Mammary epithelial cell (primary cell): ENCODE data around the gene SPEG.

Experiments used
- CTCF ChIP-seq, 2 donors: IDR thresholded peaks in 1 of 2; conservative IDR thresholded peaks in 1 of 2; 2 replicates each; pipeline ENCODE4 v1.5.1; 2011 to 2012; ENCODE audit warnings: inconsistent platforms in 2 of 2, low read length in 2 of 2, mild to moderate bottlenecking in 2 of 2, control low read depth in 1 of 2, low read depth in 1 of 2; ENCODE audit not compliant: insufficient read depth in 1 of 2; ENCODE audit errors: extremely low read depth in 1 of 2
- EZH2 ChIP-seq: IDR thresholded peaks from 2 replicates; pipeline ENCODE4 v1.6.1; 2012; ENCODE audit warnings: low read length, inconsistent platforms, borderline replicate concordance

DNA sequence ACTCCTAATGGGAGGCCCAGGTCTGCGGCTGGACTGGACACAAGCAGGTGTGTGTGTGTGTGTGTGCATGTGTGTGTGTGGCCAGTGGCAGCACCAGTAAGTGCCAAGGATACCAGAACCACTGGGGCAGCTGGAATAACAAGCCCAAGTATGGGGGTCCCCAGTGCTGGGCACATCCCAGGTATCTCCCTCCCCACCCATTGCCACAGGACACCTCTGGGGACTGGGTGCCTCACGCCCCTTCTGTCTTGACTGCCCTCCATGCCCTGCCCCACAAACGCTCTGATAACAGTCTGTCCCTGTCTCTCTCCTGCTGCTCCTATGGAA is 9.0 kb downstream of the SPEG start:
- TF ChIP-seq CTCF (conservative IDR thresholded peaks at IDR 0.05 in 1 of 2, IDR thresholded peaks at IDR 0.05 in 1 of 2; ENCODE audit: extremely low read depth in 1 of 2, insufficient read depth in 1 of 2, low read depth in 1 of 2, low read length in 2 of 2) (no peak), EZH2 (no peak)
